BJ (cell line): ENCODE data around the gene BRI3. TPM values are rescaled to one million over a fixed set of nuclear protein-coding genes. Genes with fewer than 3 reads are reported as not detected.

ENCODE experiments used
- CTCF ChIA-PET: fragments of 350-600 bp; formaldehyde crosslinking; extraction: SDS; loops from one replicate; lab custom pipeline; 2021; ENCODE audit warnings: antibody characterized with exemption, inconsistent platforms; lab: Yijun Ruan, JAX
- POLR2A ChIA-PET: fragments of 300-600 bp; sonication (Branson Sonifier 250); formaldehyde crosslinking; extraction: SDS; loops from one replicate; lab custom pipeline; 2021; ENCODE audit warnings: antibody characterized with exemption; lab: Charles Lee
- DNase-seq: peaks from one replicate; pipeline ENCODE4 v3.0.0-alpha.2; 2011; ENCODE audit warnings: low read depth
- H3K27me3 ChIP-seq: 2 replicates; pipeline ENCODE4 v1.6.0; 2011; ENCODE audit warnings: low read length; ENCODE audit not compliant: control insufficient read depth, insufficient read depth
- H3K36me3 ChIP-seq: 2 replicates; pipeline ENCODE4 v1.5.1; 2011; ENCODE audit warnings: low read length; ENCODE audit not compliant: control insufficient read depth, insufficient read depth
- H3K4me3 ChIP-seq: 2 replicates; pipeline ENCODE4 v1.5.1; 2011; ENCODE audit warnings: low read depth, mild to moderate bottlenecking, control low read depth, low read length
- polyA plus RNA-seq: library from polyadenylated mRNA; depleted of rRNA; stranded (reverse); fragments of >200 nt; gene quantifications from 2 replicates; pipeline ENCODE4 v1.2.3, GENCODE V29; 2011
- TF ChIP-seq, protein P1 (sequence below): IDR thresholded peaks from 2 replicates; pipeline ENCODE4 v1.5.1; 2011; ENCODE audit warnings: low read depth, mild to moderate bottlenecking, control low read depth, inconsistent platforms, low read length, moderate library complexity; ENCODE audit not compliant: insufficient read depth

Gene BRI3
- polyA plus RNA-seq, 1 experiment, result 163 TPM

DNA sequence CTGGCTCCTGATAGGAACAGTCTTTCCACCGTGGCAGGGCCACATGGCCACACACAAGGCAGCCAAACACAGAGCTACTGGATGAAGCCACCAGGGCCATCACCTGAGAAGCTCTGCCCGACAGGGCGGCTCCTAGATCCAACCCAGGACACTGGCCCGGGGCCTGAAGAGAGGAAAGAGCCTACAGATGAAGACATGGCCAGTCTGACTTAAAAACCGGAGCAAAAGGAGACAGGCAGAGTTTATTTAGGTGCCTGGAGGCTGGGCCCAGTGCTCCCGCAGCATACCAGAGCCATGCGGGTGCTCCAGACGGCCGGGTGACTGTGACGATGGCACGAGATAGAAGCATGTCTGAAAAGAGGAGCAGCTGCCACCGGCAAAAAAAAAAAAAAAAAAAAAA, 33.3 kb upstream of the BRI3 start:
- Histone ChIP-seq H3K27me3 (no peaks in the 10 kb centered on the region), H3K4me3 (no peak overlapping the region), H3K36me3 (peaks cover 3% of the 10 kb centered on the region)
- ChIA-PET CTCF (no interaction called here), POLR2A (no interaction called here)
- no peak for DNase-seq
- TF ChIP-seq, protein P1, sequence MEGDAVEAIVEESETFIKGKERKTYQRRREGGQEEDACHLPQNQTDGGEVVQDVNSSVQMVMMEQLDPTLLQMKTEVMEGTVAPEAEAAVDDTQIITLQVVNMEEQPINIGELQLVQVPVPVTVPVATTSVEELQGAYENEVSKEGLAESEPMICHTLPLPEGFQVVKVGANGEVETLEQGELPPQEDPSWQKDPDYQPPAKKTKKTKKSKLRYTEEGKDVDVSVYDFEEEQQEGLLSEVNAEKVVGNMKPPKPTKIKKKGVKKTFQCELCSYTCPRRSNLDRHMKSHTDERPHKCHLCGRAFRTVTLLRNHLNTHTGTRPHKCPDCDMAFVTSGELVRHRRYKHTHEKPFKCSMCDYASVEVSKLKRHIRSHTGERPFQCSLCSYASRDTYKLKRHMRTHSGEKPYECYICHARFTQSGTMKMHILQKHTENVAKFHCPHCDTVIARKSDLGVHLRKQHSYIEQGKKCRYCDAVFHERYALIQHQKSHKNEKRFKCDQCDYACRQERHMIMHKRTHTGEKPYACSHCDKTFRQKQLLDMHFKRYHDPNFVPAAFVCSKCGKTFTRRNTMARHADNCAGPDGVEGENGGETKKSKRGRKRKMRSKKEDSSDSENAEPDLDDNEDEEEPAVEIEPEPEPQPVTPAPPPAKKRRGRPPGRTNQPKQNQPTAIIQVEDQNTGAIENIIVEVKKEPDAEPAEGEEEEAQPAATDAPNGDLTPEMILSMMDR, result no peak

DNA sequence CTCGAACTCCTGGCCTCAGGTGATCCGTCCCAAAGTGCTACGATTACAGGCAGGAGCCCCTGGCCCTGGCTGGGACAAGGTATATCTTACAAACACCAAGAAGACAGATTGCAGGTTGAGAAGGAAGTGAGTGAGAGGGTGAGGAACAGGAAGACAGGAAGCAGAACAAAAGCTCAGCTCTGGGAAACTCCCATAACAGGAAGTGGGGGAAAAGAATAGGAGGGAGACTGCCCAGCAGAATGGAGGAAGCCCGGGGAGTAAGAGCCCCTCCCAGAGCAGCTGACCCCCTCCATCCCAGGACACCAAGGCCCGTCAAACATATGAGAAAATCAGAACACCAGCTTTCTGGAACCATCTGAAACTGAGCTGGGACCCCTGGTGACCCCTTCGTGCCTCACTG, 32.4 kb upstream of the BRI3 start:
- Histone ChIP-seq H3K4me3 (no peak overlapping the region), H3K36me3 (peaks cover 3% of the 10 kb centered on the region), H3K27me3 (no peaks in the 10 kb centered on the region)
- ChIA-PET POLR2A (no interaction called here), CTCF (no interaction called here)
- TF ChIP-seq, protein P1, result no peak
- DNase-seq, result no peak

DNA sequence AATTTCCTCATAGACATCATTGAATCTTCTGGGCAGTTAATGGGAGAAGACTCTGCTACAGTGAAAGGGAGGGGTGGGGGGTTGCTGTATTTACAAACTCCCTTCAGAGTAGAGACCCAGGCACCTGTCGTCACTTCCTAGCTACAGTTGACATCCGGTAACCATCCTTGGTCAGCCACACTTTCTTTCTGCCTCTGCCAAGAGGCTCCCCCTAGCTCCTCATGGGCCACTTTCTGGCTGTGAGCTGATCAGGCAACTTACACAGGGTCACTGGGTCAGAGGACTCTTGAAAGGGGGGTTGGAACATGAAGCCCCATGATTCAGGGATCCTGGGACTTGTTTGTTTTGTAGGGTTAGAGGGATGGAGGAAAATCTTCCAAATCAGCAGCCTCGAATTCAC, 30.7 kb upstream of the BRI3 start:
- ChIA-PET CTCF (interaction anchor here (0.6 to 1.3 kb wide), 3 partner anchors 151 to 1376 kb away, joined by 3 to 4 read pairs (median 4); no protein-coding TSS in a partner anchor), POLR2A (no interaction called here)
- DNase-seq, result no peak
- no peaks in the 10 kb centered on the region for H3K27me3 ChIP-seq
- H3K4me3 ChIP-seq, result no peak overlapping the region
- H3K36me3 ChIP-seq, result peaks cover under 1% of the 10 kb centered on the region; the same call in 1 of the 2 replicates
- TF ChIP-seq, protein P1, result no peak

DNA sequence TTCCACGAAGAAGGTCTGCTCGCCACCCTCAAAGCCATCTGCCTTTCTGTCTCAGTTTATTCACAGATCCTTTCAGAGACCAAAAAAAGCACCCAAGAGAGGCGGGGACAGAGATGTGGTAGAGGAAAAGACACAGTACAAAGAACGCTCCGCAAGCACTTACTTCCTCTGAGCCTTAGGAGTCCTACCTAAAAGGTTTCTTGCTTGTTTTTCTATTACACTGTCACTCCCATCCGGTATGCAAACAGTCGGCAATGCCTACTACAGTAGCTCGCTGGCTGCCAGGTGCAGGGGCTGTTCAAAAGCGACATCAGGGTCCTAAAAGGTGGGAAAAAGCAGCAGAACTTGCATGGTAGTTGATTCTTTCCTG, 30.3 kb upstream of the BRI3 start:
- Histone ChIP-seq H3K36me3 (no peaks in the 10 kb centered on the region; the same call in 1 of the 2 replicates), H3K27me3 (no peaks in the 10 kb centered on the region), H3K4me3 (peak overlapping the region; percentile 90)
- ChIA-PET CTCF (interaction anchor here (0.6 to 1.2 kb wide), 2 partner anchors 150 to 1376 kb away, joined by 4 read pairs; no protein-coding TSS in a partner anchor), POLR2A (no interaction called here)
- no peak for DNase-seq
- TF ChIP-seq, protein P1, result no peak

DNA sequence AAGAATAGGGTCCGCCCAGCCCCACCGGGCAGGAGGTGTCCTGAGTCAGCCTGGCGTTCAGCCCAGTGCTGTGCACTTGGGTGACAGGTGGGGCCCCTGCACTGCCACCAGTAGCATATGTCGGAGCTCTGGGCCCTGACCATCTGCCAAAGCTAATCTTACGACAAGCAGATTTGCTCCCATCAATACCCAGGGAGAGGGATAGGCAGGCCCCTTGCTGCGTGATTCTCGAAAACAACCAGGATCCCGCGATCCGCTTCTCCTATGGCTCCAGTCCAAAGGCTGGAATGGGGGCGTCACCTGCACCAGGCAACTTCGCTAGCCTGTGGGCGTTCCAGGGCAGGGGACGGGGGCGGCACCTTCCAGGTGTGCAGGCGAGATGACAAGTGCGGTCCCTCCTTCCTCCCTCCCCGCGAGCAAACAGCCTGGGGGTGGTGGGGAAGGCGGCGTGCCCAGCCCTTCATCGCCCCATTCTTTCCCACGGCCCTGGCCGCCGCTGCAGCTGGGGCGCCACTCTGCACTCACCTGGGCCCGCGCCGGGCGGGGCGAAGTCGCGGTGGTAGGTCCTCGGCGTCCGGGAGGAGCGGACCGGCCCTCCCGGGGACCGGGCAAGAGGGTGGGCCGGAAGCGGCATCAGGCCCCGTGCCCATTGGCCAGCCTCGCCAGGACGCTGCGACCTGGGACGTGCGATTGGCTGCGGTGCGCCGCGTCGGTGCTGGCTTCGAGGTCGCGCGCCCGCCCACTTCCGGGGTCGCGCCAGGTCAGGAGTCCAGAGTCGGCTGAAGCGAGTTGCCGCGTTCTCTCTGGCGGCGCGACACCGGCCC, 29.7 kb upstream of the BRI3 start, which contains the start of gene TECPR1:
TECPR1 (minus strand) TSS at position 632 of the 824 bp plus-strand sequence. CDS start 6,086 bp downstream, outside the sequence.
- Histone ChIP-seq H3K36me3 (no peaks in the 10 kb centered on the region; the same call in none of the 2 replicates), H3K4me3 (peak within 1 kb of the TSS; percentile 90), H3K27me3 (no peaks in the 10 kb centered on the region)
- TF ChIP-seq, protein P1, result no peak
- DNase-seq, result peak; percentile 37
- ChIA-PET CTCF (interaction anchor here (1.2 to 2.1 kb wide), 2 partner anchors 15 to 150 kb away, joined by 4 to 7 read pairs; no protein-coding TSS in a partner anchor), POLR2A (no interaction called here)
